ENCODE results near the gene LGR6. TPM values are rescaled to one million over a fixed set of nuclear protein-coding genes. Genes with fewer than 3 reads are reported as not detected.

Gene LGR6
- total and polyA plus RNA-seq, 10 of the 15 experiments (the other 5 are each of a cell fraction or from before 2014, with no cell fraction given): not detected

DNA sequence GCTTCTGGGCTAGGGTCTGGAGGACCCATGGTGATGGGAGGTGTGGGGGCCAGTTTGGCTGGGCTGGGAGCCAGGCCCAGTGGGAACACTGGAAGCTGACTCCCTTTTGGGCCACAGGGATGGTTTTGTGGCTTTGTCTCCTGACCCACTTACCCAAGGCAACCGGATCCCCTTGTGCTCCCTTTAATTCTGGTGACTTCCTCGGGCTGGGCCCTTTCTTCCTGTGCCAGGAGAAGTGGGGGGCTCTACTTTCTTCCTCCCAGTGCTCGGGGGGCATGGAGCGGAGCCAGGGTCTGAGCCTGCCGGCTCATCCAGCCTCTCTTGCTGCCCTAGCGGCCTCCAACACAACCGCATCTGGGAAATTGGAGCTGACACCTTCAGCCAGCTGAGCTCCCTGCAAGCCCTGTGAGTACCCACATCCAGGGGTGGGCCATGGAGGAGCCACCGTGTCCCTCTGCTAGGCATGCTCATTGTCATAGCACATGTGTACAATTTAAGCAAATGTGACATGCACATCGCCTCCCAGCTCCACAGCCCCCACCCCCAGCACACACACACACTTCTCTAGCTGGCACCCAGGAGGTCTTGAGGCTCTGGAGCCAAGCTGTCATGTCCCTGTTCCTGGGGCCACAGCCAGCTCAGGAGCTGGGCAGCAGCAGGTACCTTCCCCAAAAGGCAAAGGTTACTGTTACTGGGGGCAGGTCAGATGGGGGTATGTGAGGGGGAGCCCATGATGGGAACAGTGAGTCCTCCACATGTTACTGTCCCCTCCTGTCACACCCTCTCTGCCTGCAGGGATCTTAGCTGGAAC lies 113.1 kb downstream of the LGR6 start:
- FAIRE-seq: no peak
- no peaks in the 10 kb centered on the region for H3K36me3 ChIP-seq (ENCODE audit: control insufficient read depth in 2 of 2, insufficient read depth in 2 of 2, low read length in 1 of 2)
- RAD21 ChIA-PET (ENCODE audit: unreplicated experiment): interaction anchor here (1.4 kb wide), 1 partner anchor 32 kb away, joined by 4 read pairs; no protein-coding TSS in a partner anchor
- BruUV-seq (replicated peaks): no TSS peak
- H3K4me2 ChIP-seq (ENCODE audit: control insufficient read depth, insufficient read depth): no peak overlapping the region
- H3K9me3 ChIP-seq (replicated peaks; ENCODE audit: control insufficient read depth, insufficient read depth, low read length): no peaks in the 10 kb centered on the region
- no peak overlapping the region for H3K27ac ChIP-seq (ENCODE audit: control insufficient read depth, insufficient read depth)
- WGBS (ENCODE audit: insufficient coverage, insufficient replicate concordance, low lambda C conversion rate, missing lambda C conversion rate): 18% methylated on average over 9 of the region's 9 CpGs
- no peaks in the 10 kb centered on the region for H3K79me2 ChIP-seq (ENCODE audit: control insufficient read depth, insufficient read depth, low read length)
- intact Hi-C loops (cut with micrococcal nuclease; ENCODE audit: unreplicated experiment): no loop called here
- no peak for DNase-seq (ENCODE audit: low read depth, low spot score)
- no peak overlapping the region for H3K4me3 ChIP-seq
- no peaks in the 10 kb centered on the region; the same call in 1 of the 2 replicates for H4K20me1 ChIP-seq (ENCODE audit: control insufficient read depth, insufficient read depth)
- CTCF ChIA-PET: interaction anchor here (1.0 to 3.1 kb wide), 6 partner anchors 10 to 413 kb away, joined by 3 to 13 read pairs (median 6); partner anchors contain the start of gene LGR6
- no peak overlapping the region for H2AFZ ChIP-seq (ENCODE audit: control insufficient read depth, low read depth, low read length)
- no peaks in the 10 kb centered on the region for H3K4me1 ChIP-seq (ENCODE audit: control insufficient read depth, insufficient read depth, low read length)
- POLR2A ChIA-PET: no interaction called here
- in situ Hi-C loops (cut with MboI): no loop called here
- H3K9ac ChIP-seq (ENCODE audit: control insufficient read depth, insufficient read depth, low read length): no peak overlapping the region
- SMC1A ChIA-PET (ENCODE audit: uncharacterized antibody, unreplicated experiment): interaction anchor here (1.2 kb wide), 2 partner anchors 10 to 15 kb away, joined by 4 read pairs; no protein-coding TSS in a partner anchor
- H3K27me3 ChIP-seq (replicated peaks in 1 of 2; ENCODE audit: control insufficient read depth in 2 of 2, insufficient read depth in 2 of 2, low read length in 1 of 2): peaks cover 0 to 2% of the 10 kb centered on the region in 2 experiments; a peak in 2 of 4 replicates
- TF ChIP-seq ZNF24 (IDR thresholded peaks at IDR 0.05) (no peak), CHD1 (IDR thresholded peaks at IDR 0.05; ENCODE audit: low read depth, low read length) (no peak), POLR2AphosphoS2 (IDR thresholded peaks at IDR 0.05; ENCODE audit: low read depth, low read length) (no peak), ETV6 (conservative IDR thresholded peaks at IDR 0.05 in 1 of 2, IDR thresholded peaks at IDR 0.05 in 1 of 2; ENCODE audit: borderline replicate concordance in 1 of 2, low read depth in 1 of 2) (no peak)
- TF ChIP-seq, protein P1, sequence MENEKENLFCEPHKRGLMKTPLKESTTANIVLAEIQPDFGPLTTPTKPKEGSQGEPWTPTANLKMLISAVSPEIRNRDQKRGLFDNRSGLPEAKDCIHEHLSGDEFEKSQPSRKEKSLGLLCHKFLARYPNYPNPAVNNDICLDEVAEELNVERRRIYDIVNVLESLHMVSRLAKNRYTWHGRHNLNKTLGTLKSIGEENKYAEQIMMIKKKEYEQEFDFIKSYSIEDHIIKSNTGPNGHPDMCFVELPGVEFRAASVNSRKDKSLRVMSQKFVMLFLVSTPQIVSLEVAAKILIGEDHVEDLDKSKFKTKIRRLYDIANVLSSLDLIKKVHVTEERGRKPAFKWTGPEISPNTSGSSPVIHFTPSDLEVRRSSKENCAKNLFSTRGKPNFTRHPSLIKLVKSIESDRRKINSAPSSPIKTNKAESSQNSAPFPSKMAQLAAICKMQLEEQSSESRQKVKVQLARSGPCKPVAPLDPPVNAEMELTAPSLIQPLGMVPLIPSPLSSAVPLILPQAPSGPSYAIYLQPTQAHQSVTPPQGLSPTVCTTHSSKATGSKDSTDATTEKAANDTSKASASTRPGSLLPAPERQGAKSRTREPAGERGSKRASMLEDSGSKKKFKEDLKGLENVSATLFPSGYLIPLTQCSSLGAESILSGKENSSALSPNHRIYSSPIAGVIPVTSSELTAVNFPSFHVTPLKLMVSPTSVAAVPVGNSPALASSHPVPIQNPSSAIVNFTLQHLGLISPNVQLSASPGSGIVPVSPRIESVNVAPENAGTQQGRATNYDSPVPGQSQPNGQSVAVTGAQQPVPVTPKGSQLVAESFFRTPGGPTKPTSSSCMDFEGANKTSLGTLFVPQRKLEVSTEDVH (IDR thresholded peaks at IDR 0.05; ENCODE audit: low read depth, partially characterized antibody): no peak
- no peak for ATAC-seq
